Lower lobe of right lung (tissue), 2 donors: ENCODE measurements around the gene SP5. TPM values are rescaled to one million over a fixed set of nuclear protein-coding genes. Genes with fewer than 3 reads are reported as not detected.
A peak's percentile ranks its signal among the peaks of the same experiment; 100 is the strongest.
"Not testable (repeated sequence)": the region's sequence is repeated elsewhere in the genome, so short reads cannot be mapped to it uniquely, and the experiment has no call there.

ENCODE experiments used
- ATAC-seq, 2 donors: fragments of 200-7000 bp; cut with Tn5 transposase; one replicate each; pipeline ENCODE4 v1.9.1; 2020 to 2022; ENCODE audit warnings: mild to moderate bottlenecking in 2 of 2, moderate library complexity in 2 of 2
- DNase-seq: peaks from one replicate; pipeline ENCODE4 v3.0.0-alpha.2; 2020
- H3K27ac ChIP-seq: fragments of 200-600 bp; one replicate; pipeline ENCODE4 v1.8.0; 2022
- H3K27me3 ChIP-seq: fragments of 200-600 bp; one replicate; pipeline ENCODE4 v1.8.0; 2022; ENCODE audit warnings: low read depth
- H3K36me3 ChIP-seq: fragments of 200-600 bp; one replicate; pipeline ENCODE4 v1.8.0; 2022; ENCODE audit warnings: mild to moderate bottlenecking
- H3K4me1 ChIP-seq: fragments of 200-600 bp; one replicate; pipeline ENCODE4 v1.8.0; 2022
- H3K4me3 ChIP-seq: fragments of 200-600 bp; one replicate; pipeline ENCODE4 v1.8.0; 2022; ENCODE audit warnings: mild to moderate bottlenecking
- H3K9me3 ChIP-seq: fragments of 200-600 bp; one replicate; pipeline ENCODE4 v1.8.0; 2022
- intact Hi-C: fragments of 100-400 bp; cut with DNase I; formaldehyde crosslinking; loops from one replicate; pipeline ENCODE4 v1.11.0; 2022
- long read RNA-seq: library from polyadenylated mRNA; unstranded; transcript quantifications from one replicate; pipeline ENCODE4 v2.0.0, GENCODE V29; 2021
- total RNA-seq: library from RNA; stranded (reverse); fragmentation: NEBNext Ultra II Directional; extraction: Animal tissue kit (Norgen Biotek cat#: 25700); gene quantifications from one replicate; pipeline ENCODE4 v1.2.1, GENCODE V29; 2021
- TF ChIP-seq, protein P1 (sequence below): fragments of 200-600 bp; IDR thresholded peaks from one replicate; pipeline ENCODE4 v1.8.0; 2022; ENCODE audit warnings: antibody characterized with exemption, mild to moderate bottlenecking
- donor health status: DM: no; HTN: yes; CAD: no; lungs with severe emphysema.

Gene SP5
- 1.9 TPM for total RNA-seq
- long read RNA-seq, transcript SP5-201 (2 exons, 2,033 nt): major isoform, 5 of 6 reads
- long read RNA-seq, partial matches to known transcripts: 0 of 6 reads
- long read RNA-seq, other reads (novel, unspliced or antisense): 1 of 6 reads

DNA sequence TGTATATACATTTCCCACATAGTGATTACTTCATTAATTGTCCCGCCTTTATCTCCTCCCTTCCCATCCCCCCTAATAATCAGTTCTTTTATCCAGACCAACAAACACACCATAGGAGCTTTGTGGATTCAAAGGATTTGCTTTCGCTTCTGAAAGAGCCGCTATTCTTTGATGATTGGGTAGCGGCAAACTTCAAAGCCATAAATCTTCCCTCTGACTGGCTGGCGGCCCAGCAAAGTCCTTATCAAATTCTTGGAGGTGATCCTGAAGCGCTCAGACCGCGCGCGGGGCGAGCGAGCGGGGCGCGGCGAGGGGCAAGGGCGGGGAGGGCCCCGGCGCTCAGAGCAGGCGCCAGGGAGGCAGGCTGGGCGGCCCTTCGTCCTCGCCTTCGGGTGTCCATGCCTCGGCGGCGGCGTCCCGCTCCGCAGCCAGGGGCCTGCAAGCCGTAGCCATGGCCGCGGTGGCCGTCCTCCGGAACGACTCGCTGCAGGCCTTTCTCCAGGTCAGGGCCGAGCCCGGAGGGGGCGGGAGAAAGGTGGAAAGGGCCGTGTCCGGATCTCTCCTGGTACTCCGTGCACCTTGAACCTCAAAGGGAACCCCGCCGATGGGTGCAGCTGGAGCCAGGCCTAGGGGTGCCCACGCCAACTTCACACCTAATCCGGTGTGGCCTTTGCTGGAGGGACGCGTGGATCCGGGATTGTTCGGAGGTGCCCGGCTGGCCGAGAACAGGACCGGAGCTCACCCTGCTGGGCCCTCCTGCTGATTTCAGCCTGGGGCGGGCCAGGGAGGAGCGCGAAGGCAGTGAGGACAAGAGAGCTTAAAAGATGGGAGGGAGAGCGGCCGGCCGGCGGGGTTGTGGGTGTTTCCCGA is at the start of gene SP5:
TSS of gene SP5 (plus strand) at position 276 of the 870 bp plus-strand sequence. CDS start at position 452, 176 bp downstream.
- H3K27me3 ChIP-seq: peaks cover 76% of the 10 kb centered on the region
- intact Hi-C loops: no loop called here
- peak; percentile 85 to 86 for ATAC-seq
- H3K27ac ChIP-seq: peak within 1 kb of the TSS; percentile 60
- H3K9me3 ChIP-seq: no peaks in the 10 kb centered on the region
- no peaks in the 10 kb centered on the region for H3K36me3 ChIP-seq
- DNase-seq: peak; percentile 79
- peak within 1 kb of the TSS; percentile 66 for H3K4me3 ChIP-seq
- TF ChIP-seq, protein P1, sequence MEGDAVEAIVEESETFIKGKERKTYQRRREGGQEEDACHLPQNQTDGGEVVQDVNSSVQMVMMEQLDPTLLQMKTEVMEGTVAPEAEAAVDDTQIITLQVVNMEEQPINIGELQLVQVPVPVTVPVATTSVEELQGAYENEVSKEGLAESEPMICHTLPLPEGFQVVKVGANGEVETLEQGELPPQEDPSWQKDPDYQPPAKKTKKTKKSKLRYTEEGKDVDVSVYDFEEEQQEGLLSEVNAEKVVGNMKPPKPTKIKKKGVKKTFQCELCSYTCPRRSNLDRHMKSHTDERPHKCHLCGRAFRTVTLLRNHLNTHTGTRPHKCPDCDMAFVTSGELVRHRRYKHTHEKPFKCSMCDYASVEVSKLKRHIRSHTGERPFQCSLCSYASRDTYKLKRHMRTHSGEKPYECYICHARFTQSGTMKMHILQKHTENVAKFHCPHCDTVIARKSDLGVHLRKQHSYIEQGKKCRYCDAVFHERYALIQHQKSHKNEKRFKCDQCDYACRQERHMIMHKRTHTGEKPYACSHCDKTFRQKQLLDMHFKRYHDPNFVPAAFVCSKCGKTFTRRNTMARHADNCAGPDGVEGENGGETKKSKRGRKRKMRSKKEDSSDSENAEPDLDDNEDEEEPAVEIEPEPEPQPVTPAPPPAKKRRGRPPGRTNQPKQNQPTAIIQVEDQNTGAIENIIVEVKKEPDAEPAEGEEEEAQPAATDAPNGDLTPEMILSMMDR: no peak
- H3K4me1 ChIP-seq: peaks cover 43% of the 10 kb centered on the region

DNA sequence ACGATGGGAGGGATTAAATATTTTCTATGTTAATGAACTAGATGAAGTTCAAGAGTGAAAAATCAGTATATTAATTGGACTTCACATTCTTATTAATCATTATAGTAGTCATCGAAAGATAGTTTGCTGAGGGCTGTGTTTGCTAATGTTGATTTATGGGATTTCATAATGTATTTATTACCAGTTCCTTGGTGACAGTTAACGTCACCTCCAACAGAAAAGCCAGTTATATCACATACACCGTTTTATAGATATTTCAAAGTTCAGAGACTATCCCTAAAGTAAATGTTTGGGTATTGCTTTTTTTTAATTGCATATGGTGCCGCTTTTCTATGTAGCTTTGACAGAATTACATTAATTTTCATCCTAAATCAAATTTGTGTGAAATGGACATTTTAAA is 49.4 kb upstream of the SP5 start:
- Histone ChIP-seq H3K27ac (no peak overlapping the region), H3K9me3 (no peaks in the 10 kb centered on the region), H3K36me3 (no peaks in the 10 kb centered on the region), H3K27me3 (no peaks in the 10 kb centered on the region), H3K4me3 (no peak overlapping the region), H3K4me1 (no peaks in the 10 kb centered on the region)
- no peak for ATAC-seq
- intact Hi-C loops: no loop called here
- no peak for DNase-seq
- TF ChIP-seq, protein P1: no peak

DNA sequence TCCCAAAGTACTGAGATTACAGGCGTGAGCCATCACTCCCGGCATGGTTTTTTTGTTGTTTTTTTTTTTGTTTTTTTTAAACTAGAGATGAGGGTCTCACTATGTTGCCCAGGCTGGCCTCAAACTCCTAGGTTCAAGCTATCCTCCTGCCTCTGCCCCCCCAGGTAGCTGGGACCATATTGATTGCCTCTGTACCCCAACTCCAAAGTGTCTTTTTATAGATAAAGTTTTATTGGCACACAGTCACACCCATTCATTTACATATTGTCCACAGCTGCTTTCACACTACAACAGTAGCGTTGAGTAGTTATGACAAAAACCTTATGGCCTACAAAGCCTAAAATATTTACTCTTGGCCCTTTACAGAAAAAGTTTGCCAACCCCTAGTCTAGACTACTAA is 45.2 kb upstream of the SP5 start:
- DNase-seq (no peak), ATAC-seq (no peak)
- Histone ChIP-seq H3K4me3 (no peak overlapping the region), H3K9me3 (no peaks in the 10 kb centered on the region), H3K27ac (no peak overlapping the region), H3K4me1 (no peaks in the 10 kb centered on the region), H3K27me3 (no peaks in the 10 kb centered on the region), H3K36me3 (no peaks in the 10 kb centered on the region)
- TF ChIP-seq, protein P1: no peak
- intact Hi-C loops: no loop called here

DNA sequence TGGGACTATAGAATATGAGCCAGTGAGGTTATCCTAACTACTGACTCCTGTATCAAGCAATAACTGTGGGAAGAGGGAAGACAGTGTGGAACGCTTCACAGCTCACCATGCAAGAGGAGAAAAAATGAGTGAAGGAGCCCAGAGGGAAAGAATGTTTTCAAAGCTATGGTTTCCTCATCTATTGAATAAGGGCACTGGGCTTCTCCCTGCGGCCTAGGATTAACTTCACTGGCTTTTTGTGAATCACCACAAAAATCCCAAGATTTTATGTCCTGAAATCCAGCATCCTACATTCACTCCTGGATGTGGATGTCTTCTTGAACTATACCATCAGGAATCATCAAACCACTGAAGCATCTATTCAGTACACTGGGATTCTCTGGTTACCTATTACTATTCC is 44.5 kb upstream of the SP5 start:
- ATAC-seq (no peak), DNase-seq (no peak)
- H3K4me3 ChIP-seq: no peak overlapping the region
- intact Hi-C loops: no loop called here
- TF ChIP-seq, protein P1: no peak
- H3K4me1 ChIP-seq: no peaks in the 10 kb centered on the region
- no peaks in the 10 kb centered on the region for H3K36me3 ChIP-seq
- no peaks in the 10 kb centered on the region for H3K27me3 ChIP-seq
- H3K9me3 ChIP-seq: no peaks in the 10 kb centered on the region
- H3K27ac ChIP-seq: no peak overlapping the region

DNA sequence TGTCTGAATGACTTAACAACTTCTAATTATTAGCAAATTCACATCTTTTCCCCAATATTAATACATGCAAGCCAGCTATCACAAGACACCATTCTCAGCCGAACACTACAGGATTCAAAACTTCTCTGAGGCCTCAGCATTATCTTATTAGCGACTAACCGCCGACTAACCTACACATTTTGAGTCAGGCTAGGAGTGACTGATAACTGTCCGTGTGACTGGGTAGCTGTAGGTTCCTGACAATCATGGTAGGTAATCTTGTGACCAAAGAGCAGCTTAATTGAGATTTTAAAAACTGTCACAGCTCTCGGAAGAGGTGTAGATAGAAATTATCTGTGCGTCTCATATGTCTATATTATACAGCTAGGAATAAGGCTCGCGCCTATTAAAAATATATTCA is 44.1 kb upstream of the SP5 start:
- Histone ChIP-seq H3K27me3 (no peaks in the 10 kb centered on the region), H3K36me3 (no peaks in the 10 kb centered on the region), H3K4me3 (no peak overlapping the region), H3K4me1 (no peaks in the 10 kb centered on the region), H3K9me3 (no peaks in the 10 kb centered on the region), H3K27ac (no peak overlapping the region)
- intact Hi-C loops: no loop called here
- TF ChIP-seq, protein P1: no peak
- DNase-seq (no peak), ATAC-seq (no peak)

DNA sequence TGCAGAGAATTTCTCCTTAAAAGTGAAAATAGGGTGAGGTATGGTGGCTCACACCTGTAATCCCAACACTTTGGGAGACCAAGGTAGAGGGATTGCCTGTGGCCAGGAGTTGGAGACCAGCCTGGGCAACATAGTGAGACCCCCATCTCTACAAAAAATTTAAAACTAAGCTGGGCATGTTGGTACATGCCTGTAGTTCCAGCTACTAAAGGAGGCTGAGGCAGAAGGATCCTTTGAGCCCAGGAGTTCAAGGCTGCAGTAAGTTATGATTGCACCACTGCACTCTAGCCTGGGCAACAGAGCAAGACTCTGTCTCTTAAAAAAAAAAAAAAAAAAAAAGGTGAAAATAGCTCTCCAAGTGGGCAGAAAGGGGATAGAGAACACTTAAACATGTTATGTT is 40.9 kb upstream of the SP5 start:
- H3K27ac ChIP-seq, H3K4me3 ChIP-seq, H3K9me3 ChIP-seq, intact Hi-C loops, ATAC-seq, H3K27me3 ChIP-seq, DNase-seq, H3K4me1 ChIP-seq, H3K36me3 ChIP-seq: not testable (repeated sequence)
